SK-N-MC (cell line): ENCODE measurements around the gene CTPS2.

Experiments
- EZH2 ChIP-seq: fragments of 200-600 bp; sonication (generic); IDR thresholded peaks from one replicate; pipeline ENCODE4 v1.6.1; 2017; ENCODE audit warnings: antibody characterized with exemption
- FOXP2 ChIP-seq: optimal IDR thresholded peaks from 2 replicates; pipeline ENCODE3; 2011; ENCODE audit warnings: mild to moderate bottlenecking, moderate library complexity; ENCODE audit not compliant: insufficient read depth; ENCODE audit errors: extremely low read length, control extremely low read depth
- POLR2AphosphoS5 ChIP-seq: IDR thresholded peaks from 2 replicates; pipeline ENCODE4 v1.6.1; 2012; ENCODE audit warnings: mild to moderate bottlenecking, low read depth, low read length, borderline replicate concordance

- no peak for TF ChIP-seq EZH2
- no peak for TF ChIP-seq POLR2AphosphoS5
- no peak for TF ChIP-seq FOXP2
Observed at GRCh38 chrX:16745102-16745501, 32.6 kb upstream of the CTPS2 start.
